NAMALWA (cell line): ENCODE measurements around the gene RTL5.

Source experiments
- DNase-seq: peaks from one replicate; pipeline ENCODE4 v3.0.0-alpha.2; 2015; ENCODE audit warnings: low spot score

Gene RTL5

GRCh38 chrX:72107841-72108595 is 23.7 kb downstream of the RTL5 start:
- DNase-seq: no peak

- no peak for DNase-seq
These were observed 24.4 kb downstream of the RTL5 start for GRCh38 chrX:72107320-72107719.

GRCh38 chrX:72105436-72105835 is 26.3 kb downstream of the RTL5 start:
- no peak for DNase-seq

GRCh38 chrX:72102760-72103159 is 29.0 kb downstream of the RTL5 start:
- DNase-seq: no peak

GRCh38 chrX:72102126-72102525 is 29.6 kb downstream of the RTL5 start:
- no peak for DNase-seq

- DNase-seq: no peak
These were observed 30.1 kb downstream of the RTL5 start for GRCh38 chrX:72101597-72102037.

- no peak for DNase-seq
These were observed 30.8 kb downstream of the RTL5 start for GRCh38 chrX:72100824-72101351.

- no peak for DNase-seq
These were observed 31.5 kb downstream of the RTL5 start for GRCh38 chrX:72100051-72100755.

- no peak for DNase-seq
These were observed 34.6 kb downstream of the RTL5 start for GRCh38 chrX:72097098-72097497.

- no peak for DNase-seq
These were observed 36.3 kb downstream of the RTL5 start for GRCh38 chrX:72095370-72095769.

GRCh38 chrX:72094894-72095293 is 36.8 kb downstream of the RTL5 start:
- peak; percentile 42 for DNase-seq

GRCh38 chrX:72089254-72089653 is 42.5 kb downstream of the RTL5 start:
- DNase-seq: no peak

- no peak for DNase-seq
These were observed 43.0 kb downstream of the RTL5 start for GRCh38 chrX:72088761-72089160.

GRCh38 chrX:72086995-72087394 is 44.7 kb downstream of the RTL5 start:
- no peak for DNase-seq

GRCh38 chrX:72084114-72084513 is 47.6 kb downstream of the RTL5 start:
- no peak for DNase-seq

- no peak for DNase-seq
These were observed 48.4 kb downstream of the RTL5 start for GRCh38 chrX:72083291-72083690.

- DNase-seq: no peak
These were observed 50.0 kb downstream of the RTL5 start for GRCh38 chrX:72081605-72082320.

GRCh38 chrX:72080800-72081199 is 50.9 kb downstream of the RTL5 start:
- no peak for DNase-seq

GRCh38 chrX:72080150-72080549 is 51.6 kb downstream of the RTL5 start:
- no peak for DNase-seq

- DNase-seq: no peak
These were observed 52.1 kb downstream of the RTL5 start for GRCh38 chrX:72079607-72080006.

- DNase-seq: no peak
These were observed 53.3 kb downstream of the RTL5 start for GRCh38 chrX:72078411-72078810.
